H1 (cell line): ENCODE measurements around the gene RAB3B.

ENCODE experiments used
- BRCA1 ChIP-seq: IDR thresholded peaks from 2 replicates; pipeline ENCODE4 v1.6.1; 2012; ENCODE audit warnings: low read depth, low read length, improper control_type of control experiment
- GTF2F1 ChIP-seq: IDR thresholded peaks from 2 replicates; pipeline ENCODE4 v1.6.1; 2012; ENCODE audit warnings: low read depth, low read length, improper control_type of control experiment, borderline replicate concordance
- NRF1 ChIP-seq: IDR thresholded peaks from 2 replicates; pipeline ENCODE4 v1.6.1; 2011; ENCODE audit warnings: mild to moderate bottlenecking, low read depth, low read length, improper control_type of control experiment
- POLR2A ChIP-seq, 2 experiments: IDR thresholded peaks; 1 replicate in 1 of 2; 2 replicates in 1 of 2; pipeline ENCODE4 v1.6.1; 2011; ENCODE audit warnings: low read depth in 2 of 2, low read length in 2 of 2, mild to moderate bottlenecking in 2 of 2; ENCODE audit errors: control extremely low read depth in 1 of 2
- POLR2AphosphoS5 ChIP-seq: IDR thresholded peaks from 2 replicates; pipeline ENCODE4 v1.6.1; 2011; ENCODE audit warnings: low read depth, low read length
- SRF ChIP-seq: IDR thresholded peaks from 2 replicates; pipeline ENCODE4 v1.6.1; 2011; ENCODE audit warnings: mild to moderate bottlenecking, low read depth, low read length, moderate library complexity
- TF ChIP-seq, protein P1 (sequence below), 3 experiments: IDR thresholded peaks; 1 replicate in 2 of 3; 2 replicates in 1 of 3; pipeline versions ENCODE4 v1.5.1 to v1.6.1; 2011; ENCODE audit warnings: low read length in 3 of 3, mild to moderate bottlenecking in 3 of 3, inconsistent platforms in 2 of 3, low read depth in 1 of 3, moderate library complexity in 1 of 3; ENCODE audit not compliant: insufficient read depth in 1 of 3; ENCODE audit errors: control extremely low read depth in 1 of 3

DNA sequence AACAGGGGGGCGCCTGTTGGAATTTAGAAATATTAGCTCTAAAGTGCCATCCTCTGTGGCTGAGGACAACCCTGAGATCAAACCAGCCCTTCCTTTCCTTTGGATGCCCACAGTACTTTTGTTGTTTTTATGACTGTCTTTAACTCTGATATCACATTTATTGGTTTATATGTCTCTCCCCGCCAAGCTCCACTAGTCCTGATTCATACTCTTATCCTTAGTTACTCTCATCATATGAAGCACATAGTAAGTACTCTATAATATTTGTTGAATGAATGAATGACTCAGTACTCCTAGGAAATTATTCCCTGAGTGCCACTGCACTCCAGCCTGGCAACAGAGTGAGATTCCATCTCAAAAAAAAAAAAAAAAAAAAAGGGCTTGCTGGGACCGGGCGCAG is 89.3 kb downstream of the RAB3B start:
- no peak for TF ChIP-seq GTF2F1
- TF ChIP-seq POLR2AphosphoS5: no peak
- TF ChIP-seq, protein P1, sequence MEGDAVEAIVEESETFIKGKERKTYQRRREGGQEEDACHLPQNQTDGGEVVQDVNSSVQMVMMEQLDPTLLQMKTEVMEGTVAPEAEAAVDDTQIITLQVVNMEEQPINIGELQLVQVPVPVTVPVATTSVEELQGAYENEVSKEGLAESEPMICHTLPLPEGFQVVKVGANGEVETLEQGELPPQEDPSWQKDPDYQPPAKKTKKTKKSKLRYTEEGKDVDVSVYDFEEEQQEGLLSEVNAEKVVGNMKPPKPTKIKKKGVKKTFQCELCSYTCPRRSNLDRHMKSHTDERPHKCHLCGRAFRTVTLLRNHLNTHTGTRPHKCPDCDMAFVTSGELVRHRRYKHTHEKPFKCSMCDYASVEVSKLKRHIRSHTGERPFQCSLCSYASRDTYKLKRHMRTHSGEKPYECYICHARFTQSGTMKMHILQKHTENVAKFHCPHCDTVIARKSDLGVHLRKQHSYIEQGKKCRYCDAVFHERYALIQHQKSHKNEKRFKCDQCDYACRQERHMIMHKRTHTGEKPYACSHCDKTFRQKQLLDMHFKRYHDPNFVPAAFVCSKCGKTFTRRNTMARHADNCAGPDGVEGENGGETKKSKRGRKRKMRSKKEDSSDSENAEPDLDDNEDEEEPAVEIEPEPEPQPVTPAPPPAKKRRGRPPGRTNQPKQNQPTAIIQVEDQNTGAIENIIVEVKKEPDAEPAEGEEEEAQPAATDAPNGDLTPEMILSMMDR (IDR thresholded peaks at IDR 0.05; ENCODE audit: control extremely low read depth in 1 of 3, insufficient read depth in 1 of 3, low read depth in 1 of 3, low read length in 3 of 3): no peak
- no peak for TF ChIP-seq BRCA1
- TF ChIP-seq SRF: no peak
- no peak for TF ChIP-seq POLR2A (IDR thresholded peaks at IDR 0.05; ENCODE audit: control extremely low read depth in 1 of 2, low read depth in 2 of 2, low read length in 2 of 2)
- no peak for TF ChIP-seq NRF1
